ENCODE data around the gene BSX.

BSX gene

DNA sequence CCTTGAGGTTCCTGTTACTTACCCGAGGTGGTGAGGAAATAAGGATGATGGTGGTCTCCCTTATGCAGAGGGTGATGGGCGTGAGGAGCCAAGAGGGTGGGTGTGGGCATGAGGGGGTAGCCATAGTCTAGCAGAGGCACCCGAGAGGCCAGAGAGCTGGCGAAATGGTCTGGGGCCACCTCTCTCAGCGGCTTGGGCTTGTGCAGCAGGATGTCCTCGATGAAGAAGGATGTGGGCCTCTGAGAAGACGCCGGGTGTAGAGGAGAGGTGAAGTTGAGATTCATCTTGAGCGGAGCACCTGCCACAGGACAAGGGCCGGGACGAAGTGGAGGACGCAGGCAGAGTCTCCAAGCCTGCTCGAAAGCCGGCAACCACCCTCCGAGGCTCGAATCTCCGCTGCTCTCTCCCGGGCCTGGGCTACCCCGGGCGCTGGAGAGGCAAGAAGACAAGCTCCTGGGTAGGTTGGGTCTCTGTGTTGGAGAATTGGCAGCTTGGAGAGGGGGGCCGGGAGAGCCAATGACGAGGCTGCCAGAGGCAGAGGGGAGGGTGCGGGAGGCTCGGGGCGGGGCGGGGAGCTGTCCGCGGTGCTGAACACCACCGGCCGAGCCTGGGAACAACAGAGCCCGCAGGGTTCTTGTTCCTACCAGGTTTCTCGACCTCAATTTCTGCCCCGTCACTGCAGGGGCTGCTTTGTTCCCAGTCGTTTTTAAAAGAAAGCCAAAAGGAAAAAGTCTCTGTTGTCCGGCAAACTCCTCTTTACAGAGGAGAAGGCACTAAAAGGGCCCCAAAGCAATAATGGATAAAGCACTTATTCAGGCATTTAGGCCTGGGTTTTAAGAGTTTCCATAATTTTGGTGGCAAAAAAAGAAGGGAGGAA is at the start of gene BSX:
BSX (minus strand) TSS at position 447 of the 877 bp plus-strand sequence; CDS start at position 284, 163 bp downstream.
- peak; percentile 11 for DNase-seq (ENCODE audit: low spot score)

DNA sequence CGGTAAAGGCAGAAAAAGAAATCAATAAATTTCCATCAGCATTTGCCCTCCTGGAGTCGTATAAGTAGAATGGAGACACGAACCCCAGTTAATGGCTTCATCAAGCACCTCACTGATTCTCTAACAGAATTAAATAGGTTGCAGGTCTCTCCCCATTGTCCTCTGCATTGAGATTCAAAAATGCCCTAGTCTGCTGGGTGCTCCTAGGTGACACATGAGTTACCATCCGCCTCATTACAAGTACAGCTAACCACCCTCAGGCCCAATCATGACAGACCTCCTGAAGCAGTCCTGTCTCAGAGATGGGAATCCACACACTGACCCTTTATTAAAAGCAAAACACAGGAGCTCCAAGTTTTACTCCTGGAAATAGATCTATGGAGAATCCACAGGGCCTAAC is 48.9 kb upstream of the BSX start:
- no peak for DNase-seq (ENCODE audit: low spot score)

DNA sequence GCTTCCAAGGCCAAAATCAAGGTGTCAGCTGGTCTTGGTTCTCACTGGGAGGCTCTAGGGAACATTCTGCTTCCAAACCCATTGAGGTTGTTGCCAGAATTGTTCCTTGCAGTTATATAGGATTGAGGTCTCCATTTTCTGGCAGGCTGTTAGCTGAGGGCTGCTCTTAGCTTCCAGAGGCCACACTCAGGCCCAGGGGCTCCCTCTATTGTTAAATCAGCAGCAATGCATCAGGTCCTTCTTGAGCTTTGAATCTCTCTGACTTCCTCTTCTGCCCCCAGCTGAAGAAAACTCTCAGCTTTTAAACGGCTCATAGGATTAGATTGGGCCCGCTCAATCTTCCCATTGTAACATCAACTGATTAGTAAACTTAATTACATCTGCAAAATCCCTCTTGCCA is 39.3 kb upstream of the BSX start:
- peak; percentile 50 for DNase-seq (ENCODE audit: low spot score)

DNA sequence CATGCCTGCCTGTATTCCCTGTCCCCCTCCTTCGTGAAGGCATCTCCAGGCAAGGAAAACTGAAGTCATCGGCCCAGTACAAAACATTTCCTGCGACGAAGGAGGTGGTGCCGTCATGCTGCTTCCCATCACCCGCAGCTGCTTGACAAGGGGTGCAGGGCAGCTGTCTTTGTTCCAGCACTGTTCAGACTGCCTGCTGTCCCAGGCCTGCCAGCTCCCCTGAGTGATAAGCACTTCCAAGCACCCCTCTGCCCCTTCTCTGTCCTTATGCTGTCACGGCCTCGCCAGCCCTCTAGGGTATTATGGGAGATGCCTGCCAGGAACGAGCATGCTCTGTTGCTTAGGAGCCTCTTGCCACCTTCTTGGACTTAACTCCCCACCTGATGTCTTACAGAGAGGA is 37.1 kb upstream of the BSX start:
- no peak for DNase-seq (ENCODE audit: low spot score)

DNA sequence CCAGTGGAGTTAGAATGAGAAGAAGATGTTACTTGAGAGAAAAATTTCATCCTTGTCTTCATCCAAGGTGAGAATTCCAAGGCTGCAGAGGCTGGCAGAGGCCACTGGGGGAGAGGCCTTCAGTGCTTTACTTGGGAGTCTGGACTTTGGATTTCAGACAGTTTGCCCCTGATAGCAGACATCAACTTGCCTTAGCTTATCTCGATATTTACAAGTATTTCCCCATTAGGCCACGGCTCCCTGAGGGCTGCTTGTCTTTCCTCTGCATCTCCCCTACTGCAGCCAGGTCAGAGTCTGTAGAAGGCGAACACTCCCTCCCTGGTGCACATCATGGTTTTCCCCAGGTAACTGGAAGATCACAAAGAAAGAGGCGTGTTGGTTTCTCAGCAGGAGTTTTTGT is 29.9 kb upstream of the BSX start:
- no peak for DNase-seq (ENCODE audit: low spot score)

DNA sequence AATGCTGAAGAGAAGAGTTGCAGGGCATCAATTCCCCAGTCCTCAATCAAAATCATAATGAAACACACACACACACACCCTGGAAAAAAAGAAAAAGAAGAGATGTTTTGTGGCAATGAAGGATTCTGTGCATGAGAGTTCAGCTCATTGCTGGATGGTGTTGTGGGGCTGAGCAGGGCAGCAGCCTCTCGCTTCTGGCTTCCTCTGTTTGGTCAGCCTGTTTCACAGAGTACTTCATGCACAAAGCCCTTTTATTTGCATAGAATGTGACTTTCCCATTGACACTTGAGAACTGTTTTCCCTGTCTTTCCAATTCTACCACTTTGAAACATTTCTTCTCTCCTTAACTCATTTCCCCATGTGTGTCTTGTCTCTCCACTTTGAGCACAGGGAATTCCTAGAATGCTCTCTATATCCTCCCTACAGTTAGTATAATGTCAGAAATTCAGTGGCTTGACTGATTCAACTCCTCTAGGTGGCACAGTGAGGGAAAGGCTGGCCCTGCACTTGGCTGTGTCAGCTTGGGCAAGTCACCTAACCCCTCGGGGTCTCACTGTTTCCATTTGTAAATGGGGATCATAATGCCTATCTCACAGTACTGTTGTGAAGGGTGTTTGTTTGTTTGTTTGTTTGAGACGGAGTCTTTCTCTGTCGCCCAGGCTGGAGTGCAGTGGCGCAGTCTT is 25.4 kb upstream of the BSX start:
- no peak for DNase-seq (ENCODE audit: low spot score)

DNA sequence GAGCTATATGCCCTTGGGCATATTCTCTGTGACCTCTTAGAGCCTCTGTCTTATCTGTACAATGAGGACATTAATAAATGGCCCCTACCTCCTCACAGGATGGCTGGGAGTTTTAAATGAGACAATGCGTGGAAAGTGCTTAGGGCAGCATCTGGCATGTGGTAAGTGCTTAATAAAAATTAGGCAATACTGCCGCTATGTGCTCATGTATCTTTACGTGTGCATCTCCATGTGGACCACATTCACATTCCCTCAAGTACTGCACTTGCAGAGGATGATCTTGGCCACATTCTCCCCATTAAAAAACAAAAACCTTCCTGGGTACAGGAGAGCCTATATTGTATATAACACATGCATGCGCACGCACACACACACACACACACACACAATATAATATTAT is 19.1 kb upstream of the BSX start:
- no peak for DNase-seq (ENCODE audit: low spot score)

DNA sequence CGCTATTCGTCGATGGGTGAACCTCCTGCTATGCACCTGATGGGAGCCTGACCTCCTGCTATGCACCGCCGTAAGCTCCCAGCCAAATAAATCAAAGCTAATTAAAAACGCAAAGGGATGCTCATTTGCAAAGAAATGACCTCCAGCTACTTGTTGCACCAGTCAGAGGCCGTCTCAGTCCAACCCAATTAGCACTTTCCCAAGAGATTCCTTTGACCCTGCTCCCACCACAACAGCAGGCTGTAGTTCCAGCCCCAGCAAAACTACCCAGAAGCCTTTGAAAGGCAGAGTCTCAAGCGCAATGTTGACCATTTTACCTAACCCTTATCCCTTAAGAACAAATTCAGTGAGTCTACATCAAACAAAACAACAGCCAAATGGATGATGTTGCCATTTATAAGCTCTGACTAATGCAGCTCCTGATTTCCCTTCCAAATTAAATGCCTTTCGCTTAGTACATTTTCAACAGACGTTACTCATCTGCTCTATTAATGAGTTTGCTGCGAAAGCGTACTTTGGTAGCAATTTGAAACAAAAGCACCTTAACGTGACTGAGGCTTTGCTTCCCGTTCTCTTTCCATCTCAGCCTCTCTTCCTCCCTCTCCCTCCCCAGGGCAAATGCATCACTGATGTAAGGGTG is 17.2 kb upstream of the BSX start:
- DNase-seq (ENCODE audit: low spot score), result no peak

DNA sequence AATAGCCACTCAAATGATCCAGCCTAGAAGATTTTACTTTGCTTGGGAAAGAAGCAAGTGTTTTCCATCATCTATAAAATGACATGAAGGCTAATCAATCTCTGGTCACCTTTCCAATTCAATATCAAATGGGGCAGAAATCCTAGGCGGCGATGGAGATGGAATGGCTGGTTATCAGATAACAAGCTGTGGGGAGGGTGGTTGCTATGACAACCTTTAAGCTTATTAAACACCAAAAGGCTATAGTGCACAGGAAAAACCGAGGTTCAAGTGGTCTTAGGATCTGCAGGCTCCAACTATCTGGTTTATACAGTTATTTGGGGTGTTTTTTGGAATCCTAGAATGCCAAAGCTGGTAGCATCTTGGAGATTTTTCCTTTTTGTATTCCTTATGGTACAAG is 13.9 kb upstream of the BSX start:
- no peak for DNase-seq (ENCODE audit: low spot score)

DNA sequence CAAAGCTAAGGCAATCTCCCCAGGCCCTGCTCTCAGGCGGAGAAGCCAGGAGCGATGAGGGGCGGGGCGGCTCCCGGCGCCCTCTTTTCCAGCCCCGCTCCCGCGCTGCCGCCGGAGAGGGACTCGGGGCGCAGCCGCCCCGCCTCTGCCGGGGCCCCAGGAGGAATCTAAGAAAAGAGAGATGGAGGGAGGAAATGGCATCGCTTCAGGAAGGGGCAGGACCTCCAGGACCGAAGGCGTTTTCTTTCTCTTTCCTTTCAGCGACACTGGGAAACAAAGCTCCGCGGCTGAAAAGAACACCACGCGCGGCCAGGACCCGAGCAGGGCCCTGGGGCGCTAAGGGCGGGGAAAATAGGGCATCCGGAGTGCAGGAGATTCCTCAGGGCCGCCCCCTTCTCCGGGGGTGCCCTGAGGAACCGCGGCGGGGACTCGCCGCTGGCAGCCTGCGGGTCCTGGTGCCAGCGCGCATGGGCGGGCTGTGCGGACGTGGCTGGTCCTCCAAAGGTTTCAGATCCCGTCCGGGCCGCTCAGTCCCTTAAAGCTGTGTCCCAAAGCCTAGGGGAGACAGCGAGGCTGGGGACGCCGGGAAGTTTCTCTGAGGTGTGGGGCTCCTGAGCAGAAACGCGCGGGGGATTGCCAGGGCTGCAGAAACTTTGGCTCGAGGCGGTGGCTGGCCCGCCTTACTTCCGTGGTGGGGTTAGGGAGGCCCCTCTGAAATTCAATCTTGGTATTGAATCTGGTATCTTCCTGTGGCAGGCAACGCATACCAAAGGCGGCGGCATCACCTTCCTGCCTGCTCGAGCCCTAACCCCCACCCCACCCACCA is 2.8 kb upstream of the BSX start:
- no peak for DNase-seq (ENCODE audit: low spot score)

DNA sequence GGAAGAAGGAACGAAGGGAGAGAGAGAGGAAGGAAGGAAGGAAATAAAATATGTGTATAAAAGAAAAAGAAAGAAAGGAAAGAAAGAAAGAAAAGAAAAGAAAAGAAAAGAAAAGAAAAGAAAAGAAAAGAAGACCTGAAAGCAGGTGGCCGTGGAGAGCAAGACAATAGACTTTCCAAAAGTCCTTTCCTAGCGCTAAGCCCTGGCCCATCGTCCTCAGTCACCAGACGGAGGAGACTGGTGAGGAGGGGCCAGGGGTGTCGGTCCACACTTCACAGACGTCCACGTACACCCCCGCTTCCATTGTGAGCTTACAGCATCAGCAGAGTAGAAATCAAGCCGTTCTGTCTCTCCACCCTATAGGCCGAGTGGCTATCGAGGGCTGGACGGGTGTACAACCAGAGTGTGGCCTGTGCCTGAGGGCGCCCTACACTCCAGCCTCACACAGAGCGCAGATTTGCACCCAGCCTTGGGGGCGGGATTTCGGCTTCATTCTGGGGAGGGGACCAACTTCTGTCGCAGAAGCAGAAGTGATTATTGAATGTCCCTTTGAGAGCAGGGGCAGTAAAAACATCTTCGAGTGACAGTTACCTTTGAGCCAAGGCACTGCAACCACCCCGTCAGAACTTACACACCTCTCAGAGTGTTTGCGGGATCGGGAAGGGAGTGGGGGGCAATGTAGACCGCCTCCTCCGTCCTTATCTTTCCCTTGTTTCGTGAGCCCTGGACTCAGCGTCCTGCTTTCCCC is 2.0 kb upstream of the BSX start:
- no peak for DNase-seq (ENCODE audit: low spot score)

DNA sequence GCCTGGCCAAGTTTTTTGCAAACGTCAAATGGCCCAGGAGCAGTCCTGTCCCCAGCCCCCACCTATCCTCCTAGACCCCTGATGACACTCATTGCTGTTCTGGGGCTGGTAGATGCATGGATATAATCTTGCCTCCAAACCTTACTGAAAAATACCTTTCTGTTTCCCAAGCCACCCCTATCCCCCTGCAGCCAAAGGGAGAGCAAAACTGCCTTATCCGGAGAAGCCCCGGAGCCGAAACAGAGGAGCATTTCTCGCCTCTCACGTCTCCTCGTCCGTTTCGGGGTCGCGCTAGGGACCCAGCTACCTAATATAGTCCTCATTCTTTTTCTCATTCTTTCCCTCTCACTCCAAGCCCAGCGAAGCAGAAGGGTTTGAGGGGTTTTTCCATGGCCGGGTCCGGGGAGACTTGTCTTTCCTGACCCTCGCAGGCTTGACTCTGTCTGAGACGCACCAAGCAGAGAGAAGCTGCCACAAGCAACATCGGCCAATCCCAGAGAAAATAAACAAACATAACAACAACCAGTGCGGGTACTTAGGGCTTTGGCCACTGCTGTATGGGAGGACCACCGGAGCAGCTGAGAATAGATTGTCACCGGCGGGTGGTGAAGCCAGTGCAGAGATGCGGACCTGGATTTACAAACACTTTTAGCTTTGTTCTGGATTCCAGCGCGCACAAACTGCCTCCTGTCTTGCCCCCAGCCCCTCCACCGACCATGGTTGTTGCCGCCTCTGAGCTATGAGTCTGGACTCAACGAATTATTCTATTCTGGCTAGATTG is 1.6 kb downstream of the BSX start:
- DNase-seq (ENCODE audit: low spot score), result no peak

DNA sequence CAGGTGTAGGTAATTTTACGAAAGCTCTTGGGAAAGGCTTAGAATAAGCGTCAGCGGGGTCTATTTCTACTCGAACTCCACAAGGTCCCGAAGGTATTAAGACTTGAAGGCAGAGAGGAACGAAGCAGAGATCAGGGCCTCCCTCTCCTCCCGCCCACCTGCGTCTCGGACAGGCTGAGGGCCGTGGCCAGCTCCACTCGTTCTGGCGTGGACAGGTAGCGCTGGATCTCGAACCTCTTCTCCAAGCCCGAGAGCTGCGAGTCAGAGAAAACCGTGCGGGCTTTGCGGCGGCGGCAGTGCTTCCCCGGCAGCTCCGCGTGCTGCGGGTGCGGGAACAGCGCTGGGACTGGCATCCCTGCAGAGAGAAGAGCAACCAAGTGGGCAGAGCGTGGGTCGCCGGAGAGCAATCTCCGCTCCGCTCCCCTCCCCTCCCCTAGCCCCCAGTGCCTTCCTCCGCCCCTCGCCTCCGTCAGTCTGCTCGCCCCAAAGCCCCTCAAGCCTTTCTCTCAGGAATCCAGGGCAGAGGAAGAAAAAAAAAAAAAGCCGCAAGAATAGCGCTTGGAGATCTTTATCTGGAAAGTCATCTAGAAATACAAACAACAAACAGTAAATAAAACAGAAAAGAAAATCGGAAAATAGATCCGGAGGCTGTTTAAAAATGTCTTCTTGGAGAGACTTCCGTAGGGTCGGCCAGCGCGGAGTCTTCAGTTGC is 2.4 kb downstream of the BSX start:
- DNase-seq (ENCODE audit: low spot score), result no peak

DNA sequence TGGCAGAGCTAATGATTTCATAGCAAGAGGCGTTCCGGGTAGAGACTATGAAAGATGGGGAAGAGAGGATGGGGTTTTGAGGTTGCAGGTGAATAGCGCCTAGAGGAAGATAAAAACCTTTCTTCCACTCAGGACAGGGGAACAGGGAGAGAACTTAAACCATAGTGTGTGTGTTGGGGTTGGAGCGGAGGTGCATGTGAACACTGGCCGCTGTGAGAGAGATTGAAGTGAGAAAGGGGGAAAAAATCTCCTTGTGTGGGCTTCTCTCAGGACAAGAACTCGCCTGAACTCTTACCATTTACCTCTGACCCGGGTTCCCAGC is 3.4 kb downstream of the BSX start:
- DNase-seq (ENCODE audit: low spot score), result no peak

DNA sequence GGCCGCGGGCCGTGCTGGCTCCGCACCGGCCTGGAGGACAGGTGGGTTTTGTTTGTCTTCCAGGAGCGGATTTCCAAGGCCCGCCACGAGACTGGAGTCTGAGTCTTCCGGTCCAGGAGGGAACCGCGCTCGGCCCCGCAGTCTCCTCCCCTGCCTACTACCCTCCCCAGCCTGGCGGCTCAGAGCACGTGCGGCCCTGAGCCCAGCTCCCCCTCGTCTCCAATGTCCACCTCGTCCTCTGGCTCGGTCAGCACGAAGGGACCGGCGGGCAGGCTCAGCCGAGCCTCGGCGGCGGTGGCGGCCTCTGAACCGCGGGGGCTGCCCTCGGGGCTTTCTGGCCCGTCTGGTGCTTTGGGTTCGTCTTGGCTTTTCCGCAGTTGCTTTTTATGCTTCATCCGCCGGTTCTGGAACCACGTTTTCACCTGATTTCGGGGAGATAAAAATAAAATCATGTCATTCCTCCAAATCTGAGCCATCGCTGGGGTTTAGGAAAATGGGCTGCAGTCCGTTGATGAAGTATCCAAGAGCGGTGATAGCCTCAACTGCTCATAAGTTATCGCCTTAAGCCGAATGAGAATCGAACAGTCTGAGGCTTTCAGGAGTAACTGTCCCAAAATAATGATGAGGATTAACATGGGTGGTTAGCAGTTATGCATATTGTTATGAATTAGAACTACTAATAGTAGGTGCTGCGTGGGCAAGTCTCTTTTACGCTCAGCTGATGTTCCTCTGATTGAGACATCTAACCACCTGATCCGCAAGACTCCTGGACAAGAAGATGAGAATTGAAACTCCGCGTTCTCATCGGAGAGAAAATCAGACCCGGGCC is 4.0 kb downstream of the BSX start:
- no peak for DNase-seq (ENCODE audit: low spot score)

DNA sequence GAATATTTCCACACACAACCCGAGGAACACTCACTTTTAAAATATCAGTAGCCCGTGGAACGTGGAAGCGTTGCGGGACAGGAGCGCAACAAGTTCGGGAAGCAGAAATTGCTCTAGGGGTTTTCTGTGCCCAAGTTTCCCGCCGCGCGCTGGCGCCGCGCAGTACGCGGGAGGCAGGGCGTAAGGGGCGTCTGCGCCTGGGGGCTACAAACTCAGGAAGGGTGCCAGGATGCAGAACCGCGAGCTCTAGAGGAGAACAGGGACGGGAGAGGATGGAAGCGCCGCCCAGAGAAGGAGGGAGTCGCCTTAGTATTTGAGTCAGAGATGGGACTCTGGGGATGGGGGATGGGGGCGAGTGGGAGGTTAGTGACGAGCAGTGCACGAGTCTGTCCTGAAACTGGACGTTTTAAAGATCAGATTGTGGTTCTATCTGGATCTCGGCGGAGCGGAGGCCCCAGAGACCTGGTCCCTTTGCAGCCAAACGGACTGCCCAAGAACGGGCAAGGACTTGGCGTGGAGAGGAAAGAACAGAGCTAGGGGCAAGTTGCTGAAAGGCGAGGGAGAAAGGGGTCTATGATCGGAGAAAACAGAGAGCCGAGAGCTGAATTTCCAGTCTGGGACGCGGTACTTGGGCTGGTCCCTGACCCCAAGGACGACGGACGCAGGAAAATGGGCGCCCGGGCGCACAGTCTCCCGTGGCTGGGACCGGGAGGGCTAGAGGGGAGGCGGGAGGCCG is 4.7 kb downstream of the BSX start:
- DNase-seq (ENCODE audit: low spot score), result no peak

DNA sequence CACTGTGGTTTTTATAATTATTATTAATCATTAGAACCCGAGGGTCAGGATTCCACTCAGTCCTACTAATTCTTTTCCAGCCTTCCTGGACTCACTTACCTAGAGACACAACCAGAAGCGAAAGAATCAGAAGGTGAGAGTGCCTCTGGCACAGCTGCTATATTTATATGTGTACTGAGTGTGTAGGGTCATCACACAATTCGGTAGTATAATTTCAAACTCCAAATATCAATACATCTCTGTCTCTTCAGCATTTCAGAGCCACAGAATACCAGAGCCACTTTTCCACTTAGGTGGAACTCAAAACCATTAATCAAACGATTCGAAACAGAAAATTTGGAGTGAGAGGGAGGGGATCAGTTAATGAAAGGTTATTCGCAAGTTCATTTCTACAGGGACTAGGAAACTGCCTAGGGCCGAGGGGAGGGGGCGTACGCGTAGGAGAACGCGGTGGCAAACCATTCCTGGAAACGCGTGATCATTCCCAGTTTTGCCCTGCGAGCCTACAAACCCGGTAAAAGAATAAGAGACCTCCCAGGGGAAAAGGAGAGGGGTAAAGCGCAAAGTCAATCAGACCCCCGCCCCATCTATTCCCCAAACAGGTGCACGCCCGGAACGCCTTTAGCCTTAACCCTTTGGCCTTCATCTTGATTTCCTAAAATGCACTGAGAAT is 5.4 kb downstream of the BSX start:
- DNase-seq (ENCODE audit: low spot score), result no peak

DNA sequence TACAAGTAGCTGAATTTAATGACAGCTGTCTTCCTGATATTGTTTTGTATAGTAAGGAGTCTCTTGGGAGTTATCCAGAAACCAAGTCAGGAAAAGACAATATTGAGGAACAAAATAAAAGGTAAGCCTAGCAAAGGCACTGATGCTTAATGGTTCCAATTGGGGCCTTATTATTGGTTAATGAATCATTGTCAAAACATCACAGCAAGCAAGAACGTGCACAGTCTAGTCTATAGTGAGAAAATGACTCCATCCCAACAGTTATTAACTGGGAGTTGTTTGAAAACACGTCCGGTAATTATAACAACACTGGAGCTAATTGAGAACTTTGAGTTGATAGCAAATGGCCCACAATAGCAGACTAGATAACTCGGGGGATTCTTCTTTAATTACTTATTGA is 17.7 kb downstream of the BSX start:
- DNase-seq (ENCODE audit: low spot score), result no peak
